LNCAP (cell line): ENCODE data around the gene POTEG.
"Not testable (repeated sequence)": the region's sequence is repeated elsewhere in the genome, so short reads cannot be mapped to it uniquely, and the experiment has no call there.

Experiments
- TF ChIP-seq, protein P1 (sequence below): fragments of 450-650 bp; IDR thresholded peaks from 2 replicates; pipeline ENCODE4 v1.5.1; 2017; ENCODE audit warnings: mild to moderate bottlenecking

POTEG gene

DNA sequence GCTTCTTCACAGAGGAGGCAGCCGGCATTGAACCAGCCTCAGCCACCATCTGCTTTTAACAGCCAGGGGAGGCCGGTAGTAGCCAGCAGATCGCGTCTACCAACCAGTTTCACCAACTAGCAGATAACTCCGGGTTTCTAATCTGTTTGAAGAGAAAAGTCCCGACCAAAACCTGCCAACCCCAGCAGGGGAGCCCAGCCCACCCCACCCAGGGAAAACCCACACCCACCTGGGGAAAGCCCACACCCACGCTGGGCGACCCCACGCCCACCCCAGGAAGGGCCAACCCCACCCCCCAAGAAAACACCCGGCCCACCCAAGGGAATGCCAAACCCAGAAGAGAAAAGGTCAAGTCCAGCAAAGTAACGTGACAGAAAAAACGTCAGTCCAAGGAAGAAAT, at the start of gene POTEG:
TSS of gene POTEG (minus strand) at position 101 of the 400 bp plus-strand sequence. CDS start at position 49, 52 bp downstream.
- TF ChIP-seq, protein P1, sequence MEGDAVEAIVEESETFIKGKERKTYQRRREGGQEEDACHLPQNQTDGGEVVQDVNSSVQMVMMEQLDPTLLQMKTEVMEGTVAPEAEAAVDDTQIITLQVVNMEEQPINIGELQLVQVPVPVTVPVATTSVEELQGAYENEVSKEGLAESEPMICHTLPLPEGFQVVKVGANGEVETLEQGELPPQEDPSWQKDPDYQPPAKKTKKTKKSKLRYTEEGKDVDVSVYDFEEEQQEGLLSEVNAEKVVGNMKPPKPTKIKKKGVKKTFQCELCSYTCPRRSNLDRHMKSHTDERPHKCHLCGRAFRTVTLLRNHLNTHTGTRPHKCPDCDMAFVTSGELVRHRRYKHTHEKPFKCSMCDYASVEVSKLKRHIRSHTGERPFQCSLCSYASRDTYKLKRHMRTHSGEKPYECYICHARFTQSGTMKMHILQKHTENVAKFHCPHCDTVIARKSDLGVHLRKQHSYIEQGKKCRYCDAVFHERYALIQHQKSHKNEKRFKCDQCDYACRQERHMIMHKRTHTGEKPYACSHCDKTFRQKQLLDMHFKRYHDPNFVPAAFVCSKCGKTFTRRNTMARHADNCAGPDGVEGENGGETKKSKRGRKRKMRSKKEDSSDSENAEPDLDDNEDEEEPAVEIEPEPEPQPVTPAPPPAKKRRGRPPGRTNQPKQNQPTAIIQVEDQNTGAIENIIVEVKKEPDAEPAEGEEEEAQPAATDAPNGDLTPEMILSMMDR, result not testable (repeated sequence)
